Measurements from ENCODE around the gene SCD5.

- no peak for TF ChIP-seq CTCF (conservative IDR thresholded peaks at IDR 0.05; ENCODE audit: low read length)
- no peak for TF ChIP-seq EZH2phosphoT487 (IDR thresholded peaks at IDR 0.05; ENCODE audit: borderline replicate concordance, low read depth, low read length)
Observed at GRCh38 chr4:82687531-82687930, 111.1 kb downstream of the SCD5 start.

All from OCI-LY7 (cell line).